Common myeloid progenitor, CD34-positive (primary cell): ENCODE data around the gene ATCAY.
"Not testable (repeated sequence)": the region's sequence is repeated elsewhere in the genome, so short reads cannot be mapped to it uniquely, and the experiment has no call there.

Experiments used
- CTCF ChIA-PET: fragments of 350-600 bp; sonication (Branson Sonifier 250); formaldehyde crosslinking; loops from one replicate; lab custom pipeline; 2021; ENCODE audit warnings: antibody characterized with exemption; lab: Charles Lee
- POLR2A ChIA-PET: fragments of 350-600 bp; sonication (Branson Sonifier 250); formaldehyde crosslinking; loops from one replicate; lab custom pipeline; 2021; ENCODE audit warnings: antibody characterized with exemption; lab: Charles Lee
- DNase-seq, 3 donors: peaks; one replicate each; pipeline versions ENCODE4 v3.0.0 to v3.0.0-alpha.2; 2013
- H3K27ac ChIP-seq, 2 experiments: 1 replicate in 1 of 2; 2 replicates in 1 of 2; pipeline ENCODE4 v1.7.0; 2013; ENCODE audit warnings: inconsistent platforms in 2 of 2, low read length in 2 of 2, mild to moderate bottlenecking in 2 of 2, low read depth in 1 of 2, moderate library complexity in 1 of 2; ENCODE audit not compliant: severe bottlenecking in 2 of 2, insufficient read depth in 1 of 2, poor library complexity in 1 of 2
- H3K27me3 ChIP-seq, 5 experiments: replicated peaks in 2 of 5; 1 replicate in 3 of 5; 2 replicates in 2 of 5; pipeline versions ENCODE4 v1.6.1 to v1.7.0; 2013; ENCODE audit warnings: low read length in 4 of 5, mild to moderate bottlenecking in 2 of 5, moderate library complexity in 2 of 5, inconsistent platforms in 1 of 5; ENCODE audit not compliant: insufficient read depth in 5 of 5, control insufficient read depth in 4 of 5
- H3K36me3 ChIP-seq, 4 experiments: 1 replicate in 2 of 4; 2 replicates in 2 of 4; pipeline versions ENCODE4 v1.6.1 to v1.7.0; 2013; ENCODE audit warnings: low read length in 3 of 4, control low read depth in 1 of 4, mild to moderate bottlenecking in 1 of 4; ENCODE audit not compliant: control insufficient read depth in 4 of 4, insufficient read depth in 4 of 4
- H3K4me1 ChIP-seq, 4 experiments: 1 replicate in 3 of 4; 2 replicates in 1 of 4; pipeline versions ENCODE4 v1.6.1 to v1.7.1; 2013; ENCODE audit warnings: low read length in 3 of 4, mild to moderate bottlenecking in 3 of 4, control low read depth in 1 of 4, inconsistent platforms in 1 of 4, moderate library complexity in 1 of 4; ENCODE audit not compliant: control insufficient read depth in 4 of 4, insufficient read depth in 4 of 4; ENCODE audit errors: control extremely low read depth in 1 of 4
- H3K4me3 ChIP-seq, 7 experiments: 1 replicate in 4 of 7; 2 replicates in 3 of 7; pipeline versions ENCODE4 v1.5.1 to v1.7.0; 2013; ENCODE audit warnings: mild to moderate bottlenecking in 7 of 7, low read length in 6 of 7, moderate library complexity in 6 of 7, inconsistent platforms in 2 of 7, low read depth in 2 of 7, control low read depth in 1 of 7; ENCODE audit not compliant: insufficient read depth in 4 of 7, control insufficient read depth in 1 of 7; ENCODE audit errors: extremely low read depth in 1 of 7
- H3K9me3 ChIP-seq, 5 experiments: 1 replicate in 4 of 5; 2 replicates in 1 of 5; pipeline versions ENCODE4 v1.6.1 to v1.7.1; 2013; ENCODE audit warnings: low read length in 4 of 5, mild to moderate bottlenecking in 2 of 5, inconsistent platforms in 1 of 5, low read depth in 1 of 5, moderate library complexity in 1 of 5; ENCODE audit not compliant: control insufficient read depth in 4 of 5, insufficient read depth in 2 of 5; ENCODE audit errors: control extremely low read depth in 1 of 5
- WGBS: methylation state at CpG from one replicate; pipeline ENCODE4 v1.1.5; 2013; ENCODE audit not compliant: insufficient coverage; 5-methylcytosine and 5-hydroxymethylcytosine counted together

Gene ATCAY

GRCh38 chr19:3866910-3867638 is 13.4 kb upstream of the ATCAY start:
- H3K27ac ChIP-seq, result no peak overlapping the region
- peaks cover 0 to 3% (median 0%) of the 10 kb centered on the region in 4 experiments for H3K4me1 ChIP-seq
- H3K36me3 ChIP-seq, result no peaks in the 10 kb centered on the region
- peaks cover 0 to 13% (median 8%) of the 10 kb centered on the region in 5 experiments for H3K9me3 ChIP-seq
- 68% methylated on average over 14 of the region's 14 CpGs for WGBS
- POLR2A ChIA-PET, result interaction anchor here (0.6 kb wide), 1 partner anchor 356 kb away, joined by 3 read pairs; no protein-coding TSS in a partner anchor
- peaks cover 6 to 65% (median 14%) of the 10 kb centered on the region in 5 experiments for H3K27me3 ChIP-seq
- no peak for DNase-seq
- CTCF ChIA-PET, result no interaction called here
- H3K4me3 ChIP-seq, result no peak overlapping the region

GRCh38 chr19:3867971-3868769 is 12.3 kb upstream of the ATCAY start:
- H3K36me3 ChIP-seq, result no peaks in the 10 kb centered on the region
- peaks cover 7 to 68% (median 14%) of the 10 kb centered on the region in 5 experiments for H3K27me3 ChIP-seq
- no peak overlapping the region for H3K4me3 ChIP-seq
- peaks cover 0 to 13% (median 8%) of the 10 kb centered on the region in 5 experiments for H3K9me3 ChIP-seq
- ChIA-PET CTCF (no interaction called here), POLR2A (no interaction called here)
- DNase-seq, result no peak
- 9% methylated on average over 19 of the region's 30 CpGs for WGBS
- H3K27ac ChIP-seq, result no peak overlapping the region
- peaks cover 0 to 3% (median 0%) of the 10 kb centered on the region in 4 experiments for H3K4me1 ChIP-seq

- DNase-seq, result peak; percentile 8 to 33 (median 31)
- 15% methylated on average over 43 of the region's 62 CpGs for WGBS
- H3K27ac ChIP-seq, result no peak within 1 kb of the TSS
- no peak within 1 kb of the TSS for H3K4me3 ChIP-seq
- POLR2A ChIA-PET, result no interaction called here
- peaks cover 0 to 13% (median 8%) of the 10 kb centered on the region in 5 experiments for H3K9me3 ChIP-seq
- peaks cover 7 to 71% (median 14%) of the 10 kb centered on the region in 5 experiments for H3K27me3 ChIP-seq
- H3K36me3 ChIP-seq, result no peaks in the 10 kb centered on the region
- H3K4me1 ChIP-seq, result peaks cover 0 to 3% (median 0%) of the 10 kb centered on the region in 4 experiments
- CTCF ChIA-PET, result no interaction called here
Measured at GRCh38 chr19:3868770-3869456, 11.6 kb upstream of the ATCAY start, which contains the start of gene ZFR2. Gene ZFR2 (minus strand): TSS chr19:3869038. CDS start chr19:3869017, 21 bp downstream.

GRCh38 chr19:3873151-3873550 is 7.3 kb upstream of the ATCAY start:
- H3K4me3 ChIP-seq, result no peak overlapping the region
- WGBS, result 82% methylated on average over 3 of the region's 4 CpGs
- no peak overlapping the region for H3K27ac ChIP-seq
- POLR2A ChIA-PET, result no interaction called here
- DNase-seq, result no peak
- H3K27me3 ChIP-seq, result peaks cover 2 to 48% (median 8%) of the 10 kb centered on the region in 5 experiments
- peaks cover 0 to 13% (median 8%) of the 10 kb centered on the region in 5 experiments for H3K9me3 ChIP-seq
- peaks cover 0 to 3% (median 0%) of the 10 kb centered on the region in 4 experiments for H3K4me1 ChIP-seq
- CTCF ChIA-PET, result no interaction called here
- H3K36me3 ChIP-seq, result no peaks in the 10 kb centered on the region

GRCh38 chr19:3874695-3875094 is 5.8 kb upstream of the ATCAY start:
- DNase-seq, H3K27ac ChIP-seq, H3K9me3 ChIP-seq, CTCF ChIA-PET, H3K4me1 ChIP-seq, H3K4me3 ChIP-seq, POLR2A ChIA-PET, H3K36me3 ChIP-seq: not testable (repeated sequence)
- WGBS, result 83% methylated on average over 8 of the region's 13 CpGs
- H3K27me3 ChIP-seq, result peaks cover 2 to 42% (median 6%) of the 10 kb centered on the region in 5 experiments

GRCh38 chr19:3879656-3880055 is 829 bp upstream of the ATCAY start:
- DNase-seq, result no peak
- peaks cover 5 to 54% (median 17%) of the 10 kb centered on the region in 5 experiments for H3K27me3 ChIP-seq
- H3K27ac ChIP-seq, result no peak overlapping the region
- H3K4me3 ChIP-seq, result no peak overlapping the region
- H3K4me1 ChIP-seq, result peaks cover 0 to 14% (median 10%) of the 10 kb centered on the region in 4 experiments
- no peaks in the 10 kb centered on the region for H3K9me3 ChIP-seq
- WGBS, result 69% methylated on average over 10 of the region's 12 CpGs
- H3K36me3 ChIP-seq, result no peaks in the 10 kb centered on the region
- POLR2A ChIA-PET, result no interaction called here
- CTCF ChIA-PET, result no interaction called here
